ENCODE data around the gene GPR15LG. TPM values are rescaled to one million over a fixed set of nuclear protein-coding genes. Genes with fewer than 3 reads are reported as not detected.
A peak's percentile ranks its signal among the peaks of the same experiment; 100 is the strongest.

The GPR15LG gene
- total RNA-seq, 1 experiment from 2014 or later: not detected

DNA sequence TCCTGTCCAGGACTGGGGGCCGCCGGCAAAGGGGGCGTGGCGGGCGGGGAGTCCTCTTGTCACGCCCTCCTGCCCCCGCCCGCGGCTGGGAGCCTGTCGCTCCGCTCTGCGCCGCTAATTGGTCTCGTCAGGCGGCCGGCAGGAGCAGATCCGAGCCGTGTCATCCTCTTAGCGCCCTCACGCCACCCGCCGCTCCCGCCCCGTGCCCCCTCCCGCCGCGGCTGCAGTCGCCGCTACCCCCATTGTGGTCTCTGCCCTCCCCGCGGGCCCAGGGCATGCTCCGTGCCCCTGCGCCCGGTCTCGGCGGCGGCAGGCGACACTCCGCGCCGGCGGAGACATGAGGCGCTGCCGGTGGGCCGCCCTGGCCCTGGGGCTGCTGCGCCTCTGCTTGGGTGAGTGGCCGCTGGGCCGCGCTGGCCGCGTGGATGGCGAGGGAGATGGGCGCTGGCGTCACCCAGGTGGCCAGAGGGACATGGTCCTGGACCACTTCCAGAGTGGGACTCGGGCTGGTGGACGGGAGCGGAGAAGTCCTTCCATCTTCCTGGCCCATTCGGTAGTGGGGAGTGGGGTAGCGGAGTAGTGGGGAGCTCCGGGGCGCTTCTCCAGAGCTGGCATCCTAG is 20.9 kb downstream of the GPR15LG start, which contains the start of gene CDHR1:
Gene CDHR1 (plus strand): TSS at position 114 of the 620 bp plus-strand sequence. CDS start 224 bp downstream, at position 338.
- H3K27me3 ChIP-seq: no peaks in the 10 kb centered on the region
- no peak for DNase-seq

DNA sequence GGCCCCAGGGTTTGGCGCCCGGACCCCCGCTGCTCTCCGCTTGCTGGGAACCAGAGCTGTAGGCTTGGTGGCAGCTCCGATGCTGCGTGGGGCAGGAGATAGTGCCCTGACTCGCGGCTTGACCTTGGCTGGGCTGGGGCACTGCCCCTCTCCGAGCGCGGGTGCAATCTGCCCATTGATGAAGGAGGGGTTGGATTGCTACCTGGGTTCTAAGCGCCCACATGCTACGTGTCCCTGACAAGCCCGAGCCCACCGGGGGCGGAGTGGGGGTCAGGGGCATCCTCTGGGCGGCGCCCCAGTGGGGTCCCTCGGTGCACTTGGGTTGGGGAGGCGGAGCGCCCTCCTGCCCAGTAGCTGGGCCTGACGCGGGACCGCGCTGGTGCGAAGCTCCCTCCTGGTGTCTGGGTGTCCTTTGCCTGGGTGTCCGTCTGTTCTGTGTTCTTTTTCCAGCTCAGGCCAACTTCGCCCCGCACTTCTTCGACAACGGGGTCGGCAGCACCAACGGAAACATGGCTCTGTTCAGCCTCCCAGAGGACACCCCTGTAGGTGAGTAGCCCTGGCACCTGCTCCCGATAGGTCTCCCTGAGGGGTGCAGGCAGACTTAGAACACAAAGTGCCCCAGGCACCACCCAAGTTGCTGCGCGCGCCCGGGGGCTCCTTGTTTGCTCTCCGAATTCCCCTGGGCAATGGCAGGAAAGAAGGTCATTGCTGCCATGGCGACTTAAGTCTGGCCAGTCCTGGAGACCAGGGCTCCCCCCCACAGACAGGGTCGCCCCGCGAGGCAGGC is 21.6 kb downstream of the GPR15LG start:
- no peaks in the 10 kb centered on the region for H3K9me3 ChIP-seq (replicated peaks)
- no peak overlapping the region for H3K27ac ChIP-seq
- no peaks in the 10 kb centered on the region for H3K27me3 ChIP-seq
- DNase-seq: no peak
- no peaks in the 10 kb centered on the region for H3K36me3 ChIP-seq
- H3K4me1 ChIP-seq: no peaks in the 10 kb centered on the region
- no peak overlapping the region for H3K4me3 ChIP-seq

More for the DNA sequence above, 20.9 kb downstream of the GPR15LG start, which contains the start of gene CDHR1:
- H3K9me3 ChIP-seq (replicated peaks): no peaks in the 10 kb centered on the region
- H3K4me1 ChIP-seq: no peaks in the 10 kb centered on the region
- H3K4me3 ChIP-seq: no peak within 1 kb of the TSS
- H3K36me3 ChIP-seq: no peaks in the 10 kb centered on the region
- H3K27ac ChIP-seq: no peak within 1 kb of the TSS

DNA sequence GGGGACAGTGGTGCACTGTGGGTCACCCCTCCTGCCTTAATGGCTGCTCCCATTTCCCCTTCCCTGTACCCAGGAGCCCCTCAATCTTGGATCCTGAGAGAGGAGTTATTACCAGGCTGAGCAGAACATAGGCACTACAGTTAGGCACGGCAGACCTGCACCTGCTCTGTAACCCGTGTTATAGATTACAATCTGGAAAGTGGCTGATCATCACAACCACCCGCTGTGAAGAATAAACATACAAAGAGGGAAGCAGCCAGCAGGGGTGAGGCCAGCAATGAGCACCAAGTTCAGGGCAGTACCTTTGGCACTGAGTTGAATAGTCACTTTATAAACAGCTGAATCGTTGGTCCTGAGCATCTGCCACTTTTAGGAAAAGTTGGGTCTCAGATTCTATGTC is 22.5 kb downstream of the GPR15LG start:
- no peak overlapping the region for H3K4me3 ChIP-seq
- H3K4me1 ChIP-seq: no peaks in the 10 kb centered on the region
- DNase-seq: peak in 1 of 2 experiments; percentile 6
- H3K27me3 ChIP-seq: no peaks in the 10 kb centered on the region
- H3K27ac ChIP-seq: no peak overlapping the region
- no peaks in the 10 kb centered on the region for H3K36me3 ChIP-seq
- no peaks in the 10 kb centered on the region for H3K9me3 ChIP-seq (replicated peaks)

DNA sequence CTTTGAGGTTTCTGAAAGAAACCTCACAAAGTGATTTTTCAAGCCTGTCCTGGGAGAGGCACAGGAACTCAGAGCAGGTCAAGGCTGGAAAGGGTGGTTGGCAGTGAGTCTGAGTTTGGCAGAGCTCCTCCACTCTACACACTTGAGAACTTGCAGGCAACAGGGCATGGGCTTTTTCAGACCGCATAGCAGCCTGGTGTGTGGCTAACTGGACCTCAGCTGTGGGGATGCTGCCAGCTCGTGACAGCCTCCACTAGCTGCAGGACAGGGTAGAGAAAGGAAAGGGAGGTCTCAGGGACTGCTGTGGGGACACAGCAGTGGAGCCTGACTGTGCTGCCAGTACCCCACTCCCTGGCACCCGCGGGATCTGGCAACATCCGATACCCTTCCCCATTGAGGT is 23.3 kb downstream of the GPR15LG start:
- no peak for DNase-seq
- H3K27ac ChIP-seq: no peak overlapping the region
- no peaks in the 10 kb centered on the region for H3K9me3 ChIP-seq (replicated peaks)
- no peaks in the 10 kb centered on the region for H3K36me3 ChIP-seq
- no peaks in the 10 kb centered on the region for H3K4me1 ChIP-seq
- H3K27me3 ChIP-seq: no peaks in the 10 kb centered on the region
- no peak overlapping the region for H3K4me3 ChIP-seq

DNA sequence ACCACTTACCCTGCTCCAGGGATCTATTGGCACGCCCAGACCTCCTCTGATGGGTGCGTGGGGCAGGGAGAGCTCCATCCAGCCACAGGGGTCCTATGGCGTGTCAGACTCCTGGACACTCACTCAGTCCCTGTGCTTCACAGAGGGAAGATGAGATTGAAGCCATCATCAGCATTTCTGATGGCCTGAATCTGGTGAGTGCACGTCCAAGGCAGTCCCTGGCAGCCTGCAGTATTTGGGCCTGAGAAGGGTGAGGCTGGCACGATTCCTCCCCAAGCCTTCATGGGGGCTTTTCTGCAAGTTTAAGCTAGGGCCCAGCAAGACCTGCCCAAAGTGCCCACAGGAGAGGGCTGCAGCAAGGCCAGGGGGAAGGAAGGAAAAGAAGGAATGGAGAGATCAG is 24.0 kb downstream of the GPR15LG start:
- H3K4me1 ChIP-seq: no peaks in the 10 kb centered on the region

DNA sequence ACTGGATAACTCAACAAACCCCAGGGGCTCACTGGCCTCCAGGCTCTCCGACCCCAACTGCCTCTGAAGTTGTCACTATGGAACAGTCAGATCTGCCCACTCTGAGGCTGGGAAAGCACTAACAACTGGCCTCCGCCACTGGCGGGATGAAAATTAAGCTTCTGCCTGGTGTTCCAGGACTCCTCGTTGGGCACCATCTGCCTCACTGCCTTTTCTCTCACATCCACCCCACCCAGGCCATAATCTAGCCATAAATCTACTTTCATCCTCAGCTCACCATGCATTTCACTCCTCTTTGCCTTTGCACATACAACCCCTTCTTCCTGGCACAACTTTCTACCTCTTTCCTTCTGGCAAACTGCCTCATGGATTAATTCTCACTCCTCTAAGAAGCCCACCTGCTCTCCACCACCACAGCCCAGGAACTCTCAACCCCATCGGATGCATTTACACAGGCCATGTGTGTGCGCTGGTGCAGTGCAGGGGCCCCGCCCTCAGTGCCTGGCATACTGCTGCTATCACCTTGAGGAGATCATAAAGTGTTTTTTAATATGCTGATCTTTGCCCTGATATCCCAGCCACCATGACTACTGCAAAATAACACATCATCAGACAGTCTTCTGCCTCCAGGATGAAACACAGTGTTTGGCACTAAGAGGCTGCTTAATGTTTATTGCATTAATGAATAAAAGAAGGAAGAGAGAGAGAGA is 24.8 kb downstream of the GPR15LG start:
- no peak overlapping the region for H3K4me3 ChIP-seq
- H3K4me1 ChIP-seq: no peaks in the 10 kb centered on the region
- H3K27me3 ChIP-seq: no peaks in the 10 kb centered on the region
- no peaks in the 10 kb centered on the region for H3K36me3 ChIP-seq
- H3K9me3 ChIP-seq (replicated peaks): no peaks in the 10 kb centered on the region
- no peak overlapping the region for H3K27ac ChIP-seq
- no peak for DNase-seq

More for the DNA sequence above, 24.0 kb downstream of the GPR15LG start:
- H3K9me3 ChIP-seq (replicated peaks): no peaks in the 10 kb centered on the region
- H3K27ac ChIP-seq: no peak overlapping the region
- no peak for DNase-seq
- H3K36me3 ChIP-seq: no peaks in the 10 kb centered on the region
- no peak overlapping the region for H3K4me3 ChIP-seq
- no peaks in the 10 kb centered on the region for H3K27me3 ChIP-seq

DNA sequence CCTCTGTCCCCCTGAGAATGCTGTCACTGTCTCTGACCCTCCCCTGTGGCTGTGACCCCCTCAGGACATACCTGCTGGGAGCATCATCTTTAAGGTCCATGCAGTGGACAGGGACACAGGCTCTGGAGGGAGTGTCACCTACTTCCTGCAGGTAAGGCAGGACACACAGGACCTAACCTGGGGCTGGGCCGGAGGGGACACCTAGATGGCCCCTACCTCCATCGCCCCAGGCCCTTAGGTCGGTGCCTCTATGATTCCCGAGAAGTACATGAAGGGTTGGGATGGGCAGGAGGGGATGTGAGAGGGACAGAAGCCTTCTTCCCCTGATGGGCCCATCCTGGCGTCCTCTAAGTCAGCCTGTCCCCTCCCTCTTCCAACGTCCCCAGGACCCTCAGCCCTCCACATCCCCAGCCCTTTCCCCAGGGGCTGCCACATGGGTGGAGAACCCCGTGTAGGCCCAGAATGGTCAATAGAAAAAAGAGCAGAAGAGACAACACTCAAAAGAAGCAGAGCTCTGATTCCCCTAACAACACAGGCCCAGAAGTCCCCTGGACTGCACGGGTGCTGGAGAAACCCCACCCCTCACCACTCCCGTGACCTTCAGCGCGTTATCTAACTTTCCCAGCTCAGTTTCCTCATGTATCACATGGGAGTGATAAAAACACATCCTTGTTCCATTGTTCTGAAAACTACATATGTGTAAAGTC is 27.1 kb downstream of the GPR15LG start:
- Histone ChIP-seq H3K9me3 (replicated peaks) (no peaks in the 10 kb centered on the region), H3K27me3 (no peaks in the 10 kb centered on the region), H3K27ac (no peak overlapping the region), H3K4me1 (no peaks in the 10 kb centered on the region), H3K4me3 (no peak overlapping the region), H3K36me3 (no peaks in the 10 kb centered on the region)
- no peak for DNase-seq

DNA sequence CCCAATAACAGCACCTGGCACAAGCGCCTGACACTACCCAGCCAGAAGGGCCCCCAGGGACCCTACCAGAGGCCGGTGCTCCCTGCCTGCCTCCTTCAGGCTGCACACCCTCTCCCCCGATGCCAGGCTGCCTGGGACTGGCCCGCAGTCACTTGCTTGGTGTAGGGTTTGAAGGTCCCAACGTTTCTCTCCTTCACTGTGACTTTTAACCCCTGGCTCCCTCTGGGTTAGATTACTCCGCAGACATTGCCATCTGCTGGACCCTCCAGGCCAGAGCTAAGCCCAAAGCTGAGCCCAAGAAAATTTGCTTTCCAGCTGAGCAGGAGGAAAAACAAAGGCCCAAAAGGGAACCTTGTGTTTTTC is 27.6 kb downstream of the GPR15LG start:
- H3K27ac ChIP-seq: no peak overlapping the region
- H3K27me3 ChIP-seq: no peaks in the 10 kb centered on the region
- no peak for DNase-seq
- no peaks in the 10 kb centered on the region for H3K36me3 ChIP-seq
- H3K4me1 ChIP-seq: no peaks in the 10 kb centered on the region
- H3K9me3 ChIP-seq (replicated peaks): no peaks in the 10 kb centered on the region
- H3K4me3 ChIP-seq: no peak overlapping the region

DNA sequence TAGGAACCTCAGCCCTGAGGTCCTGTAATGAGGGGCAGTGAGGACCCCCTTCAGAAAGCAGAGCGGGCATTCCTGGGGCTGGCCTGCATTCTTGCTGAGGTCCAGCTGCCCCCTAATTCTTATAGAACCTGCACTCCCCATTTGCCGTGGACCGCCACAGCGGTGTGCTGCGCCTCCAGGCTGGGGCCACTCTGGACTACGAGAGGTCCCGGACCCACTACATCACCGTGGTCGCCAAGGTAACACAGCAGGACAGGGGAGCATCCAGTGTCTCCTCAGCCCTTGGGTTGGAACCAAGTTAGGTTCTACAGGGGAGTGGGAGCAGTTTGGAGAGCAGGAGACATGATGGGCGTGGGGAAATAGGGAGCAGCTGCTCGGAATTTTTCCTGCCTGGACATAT is 28.1 kb downstream of the GPR15LG start:
- H3K4me1 ChIP-seq: no peaks in the 10 kb centered on the region
- no peak overlapping the region for H3K27ac ChIP-seq
- H3K36me3 ChIP-seq: no peaks in the 10 kb centered on the region
- H3K9me3 ChIP-seq (replicated peaks): no peaks in the 10 kb centered on the region
- no peak for DNase-seq
- no peak overlapping the region for H3K4me3 ChIP-seq
- H3K27me3 ChIP-seq: no peaks in the 10 kb centered on the region

DNA sequence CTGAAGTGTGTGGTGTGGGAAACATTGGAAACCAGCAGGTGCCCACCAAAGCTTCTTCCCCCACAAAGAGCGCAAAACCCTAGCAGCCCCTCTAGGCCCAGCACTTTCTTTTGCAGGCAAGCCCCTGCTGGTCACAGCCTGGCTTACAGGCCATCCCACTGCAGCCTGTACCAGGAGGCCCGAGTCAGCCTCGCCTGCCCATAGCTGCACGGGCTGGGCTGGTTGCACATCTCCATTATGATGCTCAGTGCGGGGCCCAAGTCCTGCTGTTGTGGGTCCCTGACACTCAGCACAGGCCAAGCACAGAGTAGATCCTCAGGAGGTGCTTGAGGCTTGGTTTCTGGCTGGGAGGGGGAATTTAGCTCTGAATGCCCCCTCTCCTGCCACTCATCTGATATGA is 28.7 kb downstream of the GPR15LG start:
- Histone ChIP-seq H3K4me3 (no peak overlapping the region), H3K27me3 (no peaks in the 10 kb centered on the region), H3K36me3 (no peaks in the 10 kb centered on the region), H3K27ac (no peak overlapping the region), H3K9me3 (replicated peaks) (no peaks in the 10 kb centered on the region), H3K4me1 (no peaks in the 10 kb centered on the region)
- no peak for DNase-seq

DNA sequence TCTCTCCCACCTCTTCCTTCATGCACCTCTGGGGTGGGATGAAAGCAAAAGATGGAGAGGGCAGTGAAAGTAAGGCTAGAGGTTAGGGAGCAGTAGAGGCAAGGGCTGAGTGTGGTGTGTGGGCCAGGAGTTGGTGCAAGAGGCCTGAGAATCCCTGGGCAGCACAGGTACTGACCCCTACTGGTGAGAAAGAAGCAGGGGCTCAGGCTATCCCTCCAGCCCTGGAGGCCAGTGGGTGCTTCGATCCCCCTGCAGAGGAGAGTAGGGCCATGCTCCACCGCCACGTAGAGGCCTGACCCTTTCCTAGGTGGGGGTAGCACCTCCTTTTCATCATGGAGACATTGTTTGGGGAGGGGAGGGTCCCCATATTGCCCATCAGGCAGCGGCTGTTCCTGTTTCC is 30.5 kb downstream of the GPR15LG start:
- no peaks in the 10 kb centered on the region for H3K36me3 ChIP-seq
- H3K4me1 ChIP-seq: no peaks in the 10 kb centered on the region
- H3K9me3 ChIP-seq (replicated peaks): no peaks in the 10 kb centered on the region
- no peak for DNase-seq
- no peaks in the 10 kb centered on the region for H3K27me3 ChIP-seq
- H3K27ac ChIP-seq: no peak overlapping the region
- no peak overlapping the region for H3K4me3 ChIP-seq

DNA sequence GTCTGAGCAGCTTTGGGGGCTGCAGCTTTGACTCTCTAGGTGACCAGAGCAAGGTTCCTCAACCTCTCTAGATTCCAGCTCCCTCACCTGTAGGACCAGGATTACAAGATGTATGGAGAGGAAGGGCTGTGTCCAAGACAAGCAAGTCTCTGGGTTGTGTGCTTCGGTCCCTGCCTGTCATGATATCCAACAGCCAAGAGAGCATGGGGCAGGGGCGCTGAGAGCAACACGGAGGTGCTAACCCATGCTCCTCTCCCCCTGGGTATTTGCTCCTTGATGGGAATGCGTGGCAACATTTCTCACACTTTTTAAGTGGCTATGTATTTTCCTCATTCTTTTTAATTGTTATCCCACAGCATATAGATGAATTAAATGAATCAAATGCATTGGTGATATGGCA is 31.0 kb downstream of the GPR15LG start:
- DNase-seq: no peak
- H3K4me3 ChIP-seq: no peak overlapping the region
- no peaks in the 10 kb centered on the region for H3K4me1 ChIP-seq
- H3K36me3 ChIP-seq: no peaks in the 10 kb centered on the region
- H3K27ac ChIP-seq: no peak overlapping the region
- no peaks in the 10 kb centered on the region for H3K9me3 ChIP-seq (replicated peaks)
- no peaks in the 10 kb centered on the region for H3K27me3 ChIP-seq

DNA sequence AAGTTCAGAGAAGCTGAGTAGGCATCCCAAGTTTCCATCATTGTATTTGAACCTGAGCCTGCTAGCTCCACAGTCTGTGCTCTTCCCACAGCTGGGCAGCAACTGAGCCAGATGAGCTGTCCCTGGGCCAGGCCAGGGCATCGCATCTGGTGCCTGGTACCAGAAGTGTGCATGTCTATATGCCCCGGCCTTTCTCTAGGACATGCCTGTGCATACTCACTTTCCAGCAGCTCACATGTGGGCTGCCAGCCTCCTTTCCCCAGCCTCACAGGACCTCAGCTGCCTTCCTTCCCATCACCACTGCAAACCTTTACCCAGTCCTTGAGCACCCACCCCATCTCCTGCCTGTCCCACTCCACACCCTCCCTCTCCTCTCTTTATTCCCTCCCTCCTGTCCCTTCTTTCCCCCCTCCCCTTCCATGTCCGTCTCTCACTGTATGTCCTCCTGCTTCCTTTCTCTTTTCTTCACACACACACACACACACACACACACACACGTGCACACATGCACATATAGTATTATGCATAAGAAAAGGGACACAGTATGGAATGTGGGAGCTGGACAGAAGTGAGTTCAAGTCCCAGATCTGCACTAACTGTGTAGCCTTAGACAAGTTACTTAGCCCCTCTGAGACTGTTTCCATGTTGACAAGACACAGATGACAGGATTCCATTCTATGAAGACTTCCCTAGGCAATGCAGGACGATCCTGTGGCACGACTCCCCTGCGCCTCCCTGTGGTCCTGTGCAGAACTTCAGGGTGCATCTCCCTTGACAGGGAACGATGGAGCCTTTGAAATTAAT is 31.6 kb downstream of the GPR15LG start:
- H3K36me3 ChIP-seq: no peaks in the 10 kb centered on the region
- H3K4me1 ChIP-seq: no peaks in the 10 kb centered on the region
- no peak overlapping the region for H3K27ac ChIP-seq
- DNase-seq: peak; percentile 12 to 41
- H3K27me3 ChIP-seq: no peaks in the 10 kb centered on the region
- no peaks in the 10 kb centered on the region for H3K9me3 ChIP-seq (replicated peaks)
- H3K4me3 ChIP-seq: no peak overlapping the region

DNA sequence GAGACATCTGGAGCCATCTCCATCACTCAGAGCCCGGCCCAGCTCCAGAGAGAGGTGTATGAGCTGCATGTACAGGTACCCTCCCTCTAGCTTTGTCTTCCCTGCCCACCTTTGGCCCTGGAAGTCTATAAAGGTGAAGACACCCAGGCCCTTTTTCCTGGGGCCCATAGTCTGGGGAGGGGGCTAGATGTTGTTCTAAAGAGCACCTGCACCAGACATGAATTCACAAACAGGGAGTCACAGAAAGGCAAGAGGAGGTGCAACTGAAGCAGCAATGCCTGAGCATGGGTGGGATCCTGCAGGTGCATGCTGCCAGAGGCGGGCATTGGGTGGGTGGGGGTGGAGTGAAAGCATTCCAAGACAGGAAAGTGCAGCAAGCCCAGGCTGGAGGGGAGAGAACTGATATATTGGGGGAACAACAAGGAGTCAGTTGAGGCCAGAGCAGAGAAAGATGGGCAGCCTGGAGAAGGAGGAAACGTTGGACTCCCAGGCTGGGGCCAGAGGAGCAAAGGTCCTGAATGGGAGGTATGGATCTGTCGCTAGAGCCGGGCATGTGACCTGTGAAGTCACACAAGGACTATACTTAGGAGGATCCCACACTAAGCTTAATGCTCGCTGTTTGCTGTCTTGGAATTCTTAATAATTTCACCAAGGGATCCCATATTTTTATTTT is 32.4 kb downstream of the GPR15LG start:
- DNase-seq: no peak
- Histone ChIP-seq H3K27me3 (no peaks in the 10 kb centered on the region), H3K4me3 (no peak overlapping the region)

More for the DNA sequence above, 32.4 kb downstream of the GPR15LG start:
- no peak overlapping the region for H3K27ac ChIP-seq
- no peaks in the 10 kb centered on the region for H3K9me3 ChIP-seq (replicated peaks)
- H3K36me3 ChIP-seq: no peaks in the 10 kb centered on the region
- no peaks in the 10 kb centered on the region for H3K4me1 ChIP-seq
